HCT116 (cell line): ENCODE measurements around the gene AMOTL2. TPM values are rescaled to one million over a fixed set of nuclear protein-coding genes. Genes with fewer than 3 reads are reported as not detected.

Experiments used
- ATAC-seq: fragments of 200-7000 bp; cut with Tn5 transposase; 2 replicates; pipeline ENCODE4 v1.9.1; 2020; ENCODE audit warnings: mild to moderate bottlenecking, moderate library complexity
- BruUV-seq: library from RNA; stranded (reverse); fragments of 400-500 nt; replicated peaks from 2 replicates; lab custom pipeline; 2021; lab: Mats Ljungman, UMichigan
- CTCF ChIA-PET: fragments of 300-600 bp; sonication (Branson Sonifier 250); formaldehyde crosslinking; loops from one replicate; lab custom pipeline; 2021; ENCODE audit warnings: antibody characterized with exemption; lab: Charles Lee
- POLR2A ChIA-PET: fragments of 300-600, 350-600 bp; sonication (Branson Sonifier 250); formaldehyde crosslinking; loops from one replicate; lab custom pipeline; 2021; ENCODE audit warnings: antibody characterized with exemption; lab: Charles Lee
- RAD21 ChIA-PET, 2 experiments: fragments of 300-600 bp; sonication (Branson Sonifier 250); formaldehyde crosslinking; loops; one replicate each; lab custom pipeline; 2023; ENCODE audit warnings: low total read pairs in 2 of 2; ENCODE audit not compliant: uncharacterized antibody in 2 of 2, unreplicated experiment in 2 of 2, low non-redundant PET in 1 of 2; lab: Charles Lee
- DNase-seq: peaks from one replicate; pipeline ENCODE4 v3.0.0-alpha.2; 2010; ENCODE audit warnings: low read depth, low spot score
- H2AFZ ChIP-seq: fragments of 200-600 bp; shearing (Covaris generic), sonication (generic); 2 replicates; pipeline ENCODE4 v1.6.1; 2017; ENCODE audit warnings: low read depth, mixed run types, mixed read lengths, antibody characterized with exemption, low read length; ENCODE audit not compliant: poor library complexity, severe bottlenecking
- H3K27ac ChIP-seq: 2 replicates; pipeline ENCODE4 v1.5.1; 2012; ENCODE audit warnings: low read depth, low read length
- H3K27me3 ChIP-seq: fragments of 200-600 bp; sonication (generic); 2 replicates; pipeline ENCODE4 v1.6.1; 2016; ENCODE audit warnings: mixed run types, low read length, mixed read lengths; ENCODE audit not compliant: insufficient read depth
- H3K36me3 ChIP-seq, 2 experiments: fragments of 200-500 bp in 1 of 2; fragments of 200-600 bp in 1 of 2; sonication (Bioruptor generic) in 1 of 2; sonication (generic) in 1 of 2; 2 replicates each; pipeline versions ENCODE4 v1.5.1 to v1.6.1; 2014 to 2016; ENCODE audit warnings: low read length in 2 of 2, inconsistent platforms in 1 of 2, mixed read lengths in 1 of 2, mixed run types in 1 of 2; ENCODE audit not compliant: insufficient read depth in 2 of 2, control insufficient read depth in 1 of 2
- H3K4me1 ChIP-seq, 2 experiments: fragments of 200-600 bp in 1 of 2; sonication (generic) in 1 of 2; 2 replicates each; pipeline versions ENCODE4 v1.5.1 to v1.6.1; 2012 to 2017; ENCODE audit warnings: low read length in 2 of 2, inconsistent platforms in 1 of 2, mild to moderate bottlenecking in 1 of 2, mixed read lengths in 1 of 2, mixed run types in 1 of 2, moderate library complexity in 1 of 2; ENCODE audit not compliant: insufficient read depth in 2 of 2, control insufficient read depth in 1 of 2
- H3K4me2 ChIP-seq: fragments of 200-600 bp; sonication (generic); 2 replicates; pipeline ENCODE4 v1.6.1; 2017; ENCODE audit warnings: mixed run types, low read length, mixed read lengths
- H3K4me3 ChIP-seq, 2 experiments: fragments of 200-600 bp in 1 of 2; sonication (generic) in 1 of 2; replicated peaks in 1 of 2; 2 replicates each; pipeline ENCODE4 v1.5.1; 2011 to 2016; ENCODE audit warnings: low read length in 2 of 2, control low read depth in 1 of 2, low read depth in 1 of 2, mild to moderate bottlenecking in 1 of 2, mixed read lengths in 1 of 2, mixed run types in 1 of 2
- H3K79me2 ChIP-seq: fragments of 200-600 bp; sonication (generic); 2 replicates; pipeline ENCODE4 v1.6.1; 2017; ENCODE audit warnings: mild to moderate bottlenecking, mixed run types, low read length, moderate library complexity, mixed read lengths; ENCODE audit not compliant: insufficient read depth
- H3K9ac ChIP-seq: fragments of 200-600 bp; sonication (generic); 2 replicates; pipeline ENCODE4 v1.6.1; 2016; ENCODE audit warnings: low read length, mixed read lengths
- H3K9me2 ChIP-seq: fragments of 200-600 bp; sonication (generic), shearing (Covaris generic); 2 replicates; pipeline ENCODE4 v1.6.1; 2017; ENCODE audit warnings: mixed run types, mild to moderate bottlenecking, moderate library complexity; ENCODE audit not compliant: insufficient read depth
- H3K9me3 ChIP-seq, 2 experiments: fragments of 200-500 bp in 1 of 2; fragments of 200-600 bp in 1 of 2; sonication (Bioruptor generic) in 1 of 2; sonication (generic) in 1 of 2; 2 replicates each; pipeline ENCODE4 v1.6.1; 2014 to 2017; ENCODE audit warnings: low read length in 2 of 2, mixed read lengths in 2 of 2, inconsistent platforms in 1 of 2, low read depth in 1 of 2, mild to moderate bottlenecking in 1 of 2, mixed run types in 1 of 2, moderate library complexity in 1 of 2; ENCODE audit not compliant: control insufficient read depth in 1 of 2, insufficient read depth in 1 of 2
- H4K20me1 ChIP-seq: fragments of 200-600 bp; sonication (generic), shearing (Covaris generic); 2 replicates; pipeline ENCODE4 v1.6.1; 2017; ENCODE audit warnings: mixed run types, mild to moderate bottlenecking, moderate library complexity; ENCODE audit not compliant: insufficient read depth
- CEBPB ChIP-seq: IDR thresholded peaks from 2 replicates; pipeline ENCODE4 v1.6.1; 2012; ENCODE audit warnings: low read depth
- EGR1 ChIP-seq: IDR thresholded peaks from 2 replicates; pipeline ENCODE4 v1.6.1; 2012; ENCODE audit warnings: low read depth
- ELF1 ChIP-seq: IDR thresholded peaks from 2 replicates; pipeline ENCODE4 v1.6.1; 2012; ENCODE audit warnings: low read depth, borderline replicate concordance
- POLR2A ChIP-seq: IDR thresholded peaks from 2 replicates; pipeline ENCODE4 v1.7.0; 2011; ENCODE audit warnings: borderline replicate concordance; ENCODE audit not compliant: insufficient read depth, insufficient read length; ENCODE audit errors: extremely low read depth
- SP1 ChIP-seq: IDR thresholded peaks from 2 replicates; pipeline ENCODE4 v1.6.1; 2012; ENCODE audit warnings: low read depth
- SRF ChIP-seq: IDR thresholded peaks from 2 replicates; pipeline ENCODE4 v1.6.1; 2012; ENCODE audit warnings: low read depth
- YY1 ChIP-seq: IDR thresholded peaks from 2 replicates; pipeline ENCODE4 v1.6.1; 2011; ENCODE audit warnings: low read length, low read depth, moderate library complexity, mild to moderate bottlenecking; ENCODE audit not compliant: insufficient replicate concordance; ENCODE audit errors: extremely low read depth
- intact Hi-C: fragments of 100-400 bp; cut with micrococcal nuclease; formaldehyde crosslinking; loops from 2 replicates; pipeline ENCODE4 v1.10.0; 2022
- total RNA-seq: library from RNA; stranded (reverse); gene quantifications from one replicate; pipeline ENCODE4 v1.2.1, GENCODE V29; 2021; ENCODE audit not compliant: unreplicated experiment
- TF ChIP-seq, protein P1 (sequence below), 3 experiments: fragments of 200-600 bp in 1 of 3; sonication (generic) in 1 of 3; IDR thresholded peaks in 2 of 3; conservative IDR thresholded peaks in 1 of 3; 2 replicates each; pipeline ENCODE4 v1.5.1; 2012 to 2017; ENCODE audit warnings: low read depth in 2 of 3, low read length in 2 of 3, antibody characterized with exemption in 1 of 3, borderline replicate concordance in 1 of 3, control low read depth in 1 of 3, mild to moderate bottlenecking in 1 of 3, mixed read lengths in 1 of 3, mixed run types in 1 of 3, moderate library complexity in 1 of 3; ENCODE audit not compliant: insufficient read depth in 1 of 3
- TF ChIP-seq, protein P2 (sequence below): IDR thresholded peaks from 2 replicates; pipeline ENCODE4 v1.6.1; 2012

AMOTL2 gene
- total RNA-seq, 1 experiment from 2014 or later = 54.0 TPM

DNA sequence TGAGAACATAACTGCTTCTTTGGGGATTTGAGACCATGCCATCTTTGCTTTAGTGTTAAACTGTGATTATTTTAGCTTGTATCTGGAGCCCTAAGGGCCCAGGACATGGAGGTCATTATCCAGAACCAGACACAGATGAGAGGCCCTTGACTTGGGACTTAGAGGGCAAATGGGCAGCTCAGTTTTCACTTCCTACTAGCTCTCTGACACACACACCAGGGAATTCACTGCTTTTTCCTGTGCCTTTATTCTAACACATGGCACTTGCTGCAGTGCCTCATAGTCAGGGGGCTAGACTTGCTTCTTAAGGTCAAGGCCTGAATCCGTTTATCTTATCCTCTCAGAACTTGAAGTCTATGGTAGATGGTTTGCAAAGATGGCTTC lies 33.3 kb downstream of the AMOTL2 start (continued):
- TF ChIP-seq, protein P1, sequence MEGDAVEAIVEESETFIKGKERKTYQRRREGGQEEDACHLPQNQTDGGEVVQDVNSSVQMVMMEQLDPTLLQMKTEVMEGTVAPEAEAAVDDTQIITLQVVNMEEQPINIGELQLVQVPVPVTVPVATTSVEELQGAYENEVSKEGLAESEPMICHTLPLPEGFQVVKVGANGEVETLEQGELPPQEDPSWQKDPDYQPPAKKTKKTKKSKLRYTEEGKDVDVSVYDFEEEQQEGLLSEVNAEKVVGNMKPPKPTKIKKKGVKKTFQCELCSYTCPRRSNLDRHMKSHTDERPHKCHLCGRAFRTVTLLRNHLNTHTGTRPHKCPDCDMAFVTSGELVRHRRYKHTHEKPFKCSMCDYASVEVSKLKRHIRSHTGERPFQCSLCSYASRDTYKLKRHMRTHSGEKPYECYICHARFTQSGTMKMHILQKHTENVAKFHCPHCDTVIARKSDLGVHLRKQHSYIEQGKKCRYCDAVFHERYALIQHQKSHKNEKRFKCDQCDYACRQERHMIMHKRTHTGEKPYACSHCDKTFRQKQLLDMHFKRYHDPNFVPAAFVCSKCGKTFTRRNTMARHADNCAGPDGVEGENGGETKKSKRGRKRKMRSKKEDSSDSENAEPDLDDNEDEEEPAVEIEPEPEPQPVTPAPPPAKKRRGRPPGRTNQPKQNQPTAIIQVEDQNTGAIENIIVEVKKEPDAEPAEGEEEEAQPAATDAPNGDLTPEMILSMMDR (IDR thresholded peaks at IDR 0.05 in 2 of 3, conservative IDR thresholded peaks at IDR 0.05 in 1 of 3; ENCODE audit: borderline replicate concordance in 1 of 3, insufficient read depth in 1 of 3, low read depth in 2 of 3, low read length in 2 of 3) = no peak

DNA sequence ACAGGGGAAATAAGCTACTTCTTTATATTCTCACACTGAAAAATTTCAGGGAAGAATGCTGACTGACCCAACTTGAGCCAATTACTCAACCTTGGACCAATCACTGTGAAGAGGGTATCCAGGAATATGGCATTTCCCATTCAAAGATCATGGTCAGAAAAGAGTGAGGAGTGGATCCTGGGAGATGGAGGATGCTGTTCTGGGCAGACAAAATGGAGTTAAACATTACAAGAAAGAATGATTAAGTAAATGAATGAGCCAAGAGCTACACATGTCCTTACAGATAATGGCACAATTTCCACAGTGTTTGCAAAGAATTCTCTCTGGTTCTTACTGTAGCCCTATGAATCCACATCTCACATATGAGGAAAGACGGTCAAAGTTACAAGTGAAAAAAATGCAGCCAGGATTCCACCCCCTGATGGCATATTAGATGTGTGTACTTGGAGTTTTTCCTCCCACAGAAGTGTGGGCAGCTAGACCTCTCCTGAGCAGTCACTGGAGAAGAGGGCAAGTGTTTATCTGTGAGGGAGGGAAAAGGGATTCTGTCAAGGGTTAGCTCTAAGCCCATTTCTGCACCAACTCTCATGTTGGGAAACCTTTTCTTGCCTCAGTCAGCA lies 33.8 kb downstream of the AMOTL2 start:
- intact Hi-C loops = no loop called here
- Histone ChIP-seq H3K27ac (no peak overlapping the region), H3K79me2 (no peaks in the 10 kb centered on the region), H4K20me1 (no peaks in the 10 kb centered on the region), H3K4me1 (peaks cover 0 to 28% of the 10 kb centered on the region in 2 experiments; a peak in 1 of 4 replicates), H3K4me3 (no peak overlapping the region), H3K9me3 (no peaks in the 10 kb centered on the region), H2AFZ (no peak overlapping the region), H3K27me3 (no peaks in the 10 kb centered on the region), H3K9ac (no peak overlapping the region), H3K9me2 (no peaks in the 10 kb centered on the region), H3K4me2 (no peak overlapping the region), H3K36me3 (no peaks in the 10 kb centered on the region)
- ATAC-seq = no peak
- POLR2A ChIA-PET = no interaction called here
- CTCF ChIA-PET = interaction anchor here (1.3 kb wide), 1 partner anchor 23 kb away, joined by 4 read pairs; no protein-coding TSS in a partner anchor
- no peak for DNase-seq
- no peak for TF ChIP-seq POLR2A
- no peak for TF ChIP-seq SP1
- TF ChIP-seq ELF1 = no peak
- no peak for TF ChIP-seq EGR1
- TF ChIP-seq CEBPB = no peak
- no peak for TF ChIP-seq YY1
- TF ChIP-seq, protein P2, sequence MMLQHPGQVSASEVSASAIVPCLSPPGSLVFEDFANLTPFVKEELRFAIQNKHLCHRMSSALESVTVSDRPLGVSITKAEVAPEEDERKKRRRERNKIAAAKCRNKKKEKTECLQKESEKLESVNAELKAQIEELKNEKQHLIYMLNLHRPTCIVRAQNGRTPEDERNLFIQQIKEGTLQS = no peak
- no peak for TF ChIP-seq SRF
- BruUV-seq = no TSS peak
- RAD21 ChIA-PET = no interaction called here
